Neural progenitor cell (in vitro differentiated cells): ENCODE data around the gene KLHL29.

Experiments used
- CTCF ChIP-seq: fragments of 200-600 bp; sonication (generic); IDR thresholded peaks from 2 replicates; pipeline ENCODE4 v1.5.1; 2017; ENCODE audit warnings: antibody characterized with exemption, mild to moderate bottlenecking
- EZH2phosphoT487 ChIP-seq: fragments of 200-600 bp; sonication (generic); IDR thresholded peaks from 2 replicates; pipeline ENCODE4 v1.6.1; 2017; ENCODE audit warnings: antibody characterized with exemption

GRCh38 chr2:23376972-23377371 is 8.0 kb upstream of the KLHL29 start:
- no peak for TF ChIP-seq CTCF
- no peak for TF ChIP-seq EZH2phosphoT487
